Mesenchymal stem cell (in vitro differentiated cells and primary cell): Measurements from ENCODE around the gene OR6S1.

Source experiments
- DNase-seq: peaks from one replicate; pipeline ENCODE4 v3.0.0-alpha.2; 2013
- H2AFZ ChIP-seq: one replicate; pipeline ENCODE4 v1.6.1; 2013; ENCODE audit warnings: low read depth, mild to moderate bottlenecking, control low read depth, inconsistent platforms, low read length, moderate library complexity
- H2AK5ac ChIP-seq: 2 replicates; pipeline ENCODE4 v1.6.1; 2013; ENCODE audit warnings: low read length, moderate library complexity, mild to moderate bottlenecking, inconsistent platforms; ENCODE audit not compliant: severe bottlenecking
- H2BK120ac ChIP-seq: one replicate; pipeline ENCODE4 v1.6.1; 2013; ENCODE audit warnings: low read depth, mild to moderate bottlenecking, inconsistent platforms, low read length, moderate library complexity
- H2BK12ac ChIP-seq, 2 experiments: one replicate each; pipeline ENCODE4 v1.6.1; 2013; ENCODE audit warnings: inconsistent platforms in 2 of 2, low read length in 2 of 2, mild to moderate bottlenecking in 2 of 2, moderate library complexity in 2 of 2, control low read depth in 1 of 2
- H2BK15ac ChIP-seq: one replicate; pipeline ENCODE4 v1.6.1; 2013; ENCODE audit warnings: mild to moderate bottlenecking, low read depth, inconsistent platforms; ENCODE audit not compliant: poor library complexity, severe bottlenecking
- H2BK5ac ChIP-seq: 2 replicates; pipeline ENCODE4 v1.6.1; 2013; ENCODE audit warnings: low read depth, mild to moderate bottlenecking, low read length, control low read depth, inconsistent platforms; ENCODE audit not compliant: poor library complexity, severe bottlenecking
- H3K14ac ChIP-seq, 2 experiments: one replicate each; pipeline ENCODE4 v1.6.1; 2013; ENCODE audit warnings: inconsistent platforms in 2 of 2, low read length in 2 of 2, control low read depth in 1 of 2, mild to moderate bottlenecking in 1 of 2, moderate library complexity in 1 of 2
- H3K18ac ChIP-seq, 2 experiments: one replicate each; pipeline ENCODE4 v1.6.1; 2013; ENCODE audit warnings: inconsistent platforms in 2 of 2, low read length in 2 of 2, control low read depth in 1 of 2, low read depth in 1 of 2, mild to moderate bottlenecking in 1 of 2
- H3K23ac ChIP-seq, 2 experiments: one replicate each; pipeline ENCODE4 v1.6.1; 2013; ENCODE audit warnings: inconsistent platforms in 2 of 2, low read length in 2 of 2, mild to moderate bottlenecking in 2 of 2, moderate library complexity in 2 of 2, control low read depth in 1 of 2
- H3K27ac ChIP-seq: 2 replicates; pipeline ENCODE4 v1.5.1; 2013; ENCODE audit warnings: mild to moderate bottlenecking, moderate library complexity, low read length, control low read depth, inconsistent platforms; ENCODE audit not compliant: poor library complexity, severe bottlenecking
- H3K27me3 ChIP-seq, 2 experiments: 2 replicates each; pipeline versions ENCODE4 v1.6.1 to v1.7.0; 2013; ENCODE audit warnings: low read length in 2 of 2, mild to moderate bottlenecking in 2 of 2, moderate library complexity in 2 of 2, control low read depth in 1 of 2, inconsistent platforms in 1 of 2; ENCODE audit not compliant: control insufficient read depth in 1 of 2, insufficient read depth in 1 of 2
- H3K36me3 ChIP-seq, 2 experiments: 2 replicates each; pipeline versions ENCODE4 v1.6.1 to v1.7.0; 2013; ENCODE audit warnings: low read length in 2 of 2, control low read depth in 1 of 2, inconsistent platforms in 1 of 2, low read depth in 1 of 2, mild to moderate bottlenecking in 1 of 2; ENCODE audit not compliant: insufficient read depth in 2 of 2, control insufficient read depth in 1 of 2
- H3K4ac ChIP-seq, 2 experiments: one replicate each; pipeline ENCODE4 v1.6.1; 2013; ENCODE audit warnings: inconsistent platforms in 2 of 2, low read length in 2 of 2, mild to moderate bottlenecking in 2 of 2, moderate library complexity in 2 of 2, control low read depth in 1 of 2, low read depth in 1 of 2
- H3K4me1 ChIP-seq: 2 replicates; pipeline ENCODE4 v1.6.1; 2013; ENCODE audit warnings: low read depth, low read length, control low read depth; ENCODE audit not compliant: control insufficient read depth, insufficient read depth
- H3K4me2 ChIP-seq: 2 replicates; pipeline ENCODE4 v1.6.1; 2013; ENCODE audit warnings: low read length, mild to moderate bottlenecking, inconsistent platforms; ENCODE audit not compliant: poor library complexity, severe bottlenecking
- H3K4me3 ChIP-seq, 2 experiments: 2 replicates each; pipeline versions ENCODE4 v1.5.1 to v1.7.0; 2013; ENCODE audit warnings: low read length in 2 of 2, mild to moderate bottlenecking in 2 of 2, control low read depth in 1 of 2, low read depth in 1 of 2; ENCODE audit not compliant: insufficient read depth in 1 of 2
- H3K79me1 ChIP-seq: replicated peaks from 2 replicates; pipeline ENCODE4 v1.6.1; 2013; ENCODE audit warnings: mild to moderate bottlenecking, control low read depth, low read length, inconsistent platforms; ENCODE audit not compliant: poor library complexity, severe bottlenecking
- H3K9ac ChIP-seq: 2 replicates; pipeline ENCODE4 v1.7.0; 2013; ENCODE audit warnings: mild to moderate bottlenecking, low read length, moderate library complexity
- H3K9me3 ChIP-seq: 2 replicates; pipeline ENCODE4 v1.7.0; 2013; ENCODE audit warnings: mild to moderate bottlenecking, low read length; ENCODE audit not compliant: control insufficient read depth
- H4K8ac ChIP-seq: one replicate; pipeline ENCODE4 v1.6.1; 2013; ENCODE audit warnings: inconsistent platforms, mild to moderate bottlenecking, low read length, moderate library complexity
- H4K91ac ChIP-seq: one replicate; pipeline ENCODE4 v1.6.1; 2013; ENCODE audit warnings: mild to moderate bottlenecking, low read length, inconsistent platforms
- WGBS: methylation state at CpG from one replicate; pipeline ENCODE4 v1.1.7; 2013; ENCODE audit warnings: mixed read lengths; 5-methylcytosine and 5-hydroxymethylcytosine counted together

Gene OR6S1

GRCh38 chr14:20682127-20682434, 40.6 kb upstream of the OR6S1 start:
- WGBS: under 1% methylated on average over 11 of the region's 11 CpGs
- H3K18ac ChIP-seq: peak overlapping the region; percentile 90 to 92
- H3K23ac ChIP-seq: no peak overlapping the region
- H4K8ac ChIP-seq: peak overlapping the region; percentile 94
- H3K9ac ChIP-seq: peak overlapping the region; percentile 100
- peak overlapping the region; percentile 76 for H3K4me2 ChIP-seq
- peak overlapping the region; percentile 47 for H2AFZ ChIP-seq
- peak overlapping the region; percentile 29 for H2BK120ac ChIP-seq
- peak overlapping the region; percentile 73 for H2BK15ac ChIP-seq
- peaks cover 2% of the 10 kb centered on the region for H3K4me1 ChIP-seq
- no peaks in the 10 kb centered on the region for H3K36me3 ChIP-seq
- peaks cover 3% of the 10 kb centered on the region for H3K79me1 ChIP-seq
- peak overlapping the region in 1 of 2 experiments; percentile 9 for H2BK12ac ChIP-seq
- H3K27ac ChIP-seq: peak overlapping the region; percentile 96
- H3K9me3 ChIP-seq: no peaks in the 10 kb centered on the region
- H3K4ac ChIP-seq: peak overlapping the region; percentile 31 to 51
- peak overlapping the region; percentile 70 to 93 for H3K4me3 ChIP-seq
- no peak overlapping the region for H2BK5ac ChIP-seq
- H2AK5ac ChIP-seq: peak overlapping the region; percentile 78
- H4K91ac ChIP-seq: no peak overlapping the region
- H3K27me3 ChIP-seq: no peaks in the 10 kb centered on the region
- H3K14ac ChIP-seq: no peak overlapping the region
- no peak for DNase-seq

GRCh38 chr14:20681348-20682126, 40.0 kb upstream of the OR6S1 start:
- Histone ChIP-seq H3K4me1 (peaks cover 2% of the 10 kb centered on the region), H3K18ac (peak overlapping the region; percentile 90 to 92), H3K14ac (no peak overlapping the region), H3K9ac (peak overlapping the region; percentile 100), H2BK5ac (no peak overlapping the region), H4K91ac (no peak overlapping the region), H3K9me3 (no peaks in the 10 kb centered on the region), H2AK5ac (peak overlapping the region; percentile 78), H3K27ac (peak overlapping the region; percentile 96), H4K8ac (peak overlapping the region; percentile 94), H2AFZ (peak overlapping the region; percentile 47), H2BK15ac (peak overlapping the region; percentile 73), H2BK120ac (peak overlapping the region; percentile 29), H3K23ac (no peak overlapping the region), H3K36me3 (no peaks in the 10 kb centered on the region), H3K79me1 (peaks cover 2% of the 10 kb centered on the region), H3K4me2 (peak overlapping the region; percentile 76), H3K4me3 (peak overlapping the region; percentile 56 to 93), H3K27me3 (peaks cover 4% of the 10 kb centered on the region in 2 experiments), H2BK12ac (peak overlapping the region; percentile 9 to 18), H3K4ac (peak overlapping the region; percentile 31 to 51)
- DNase-seq: peak; percentile 92
- WGBS: under 1% methylated on average over 23 of the region's 25 CpGs

- WGBS: 28% methylated on average over 7 of the region's 7 CpGs
- Histone ChIP-seq H3K9ac (peak overlapping the region; percentile 100), H3K79me1 (peaks cover under 1% of the 10 kb centered on the region)
Measured at GRCh38 chr14:20680843-20681347, 39.4 kb upstream of the OR6S1 start.

DNA sequence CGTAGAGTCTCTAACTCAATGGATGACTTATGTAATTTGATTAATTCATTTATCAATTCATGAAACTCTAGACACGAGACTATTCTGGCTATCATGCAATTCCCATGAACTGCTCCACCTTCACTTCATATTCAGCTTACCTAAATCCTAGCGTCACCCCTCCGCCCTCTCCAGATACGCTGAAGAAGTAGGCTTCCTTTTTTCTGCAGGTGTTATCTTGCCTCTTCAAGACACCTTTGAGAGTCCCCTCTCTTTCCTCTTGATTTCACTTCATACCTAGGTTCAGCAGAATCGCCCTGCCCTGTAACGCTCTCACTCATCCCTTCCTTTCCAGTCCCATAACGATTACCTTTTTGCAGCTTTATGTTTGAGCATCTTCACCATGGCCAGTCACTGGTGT, 38.9 kb upstream of the OR6S1 start:
- Histone ChIP-seq H2BK5ac (no peak overlapping the region), H2BK15ac (no peak overlapping the region), H3K27ac (no peak overlapping the region), H3K14ac (no peak overlapping the region), H3K79me1 (no peaks in the 10 kb centered on the region), H3K23ac (no peak overlapping the region), H3K4me1 (peaks cover 2% of the 10 kb centered on the region), H2AK5ac (no peak overlapping the region), H3K27me3 (peaks cover 13 to 16% of the 10 kb centered on the region in 2 experiments), H4K8ac (no peak overlapping the region), H3K4me2 (no peak overlapping the region), H3K4ac (no peak overlapping the region), H3K4me3 (peak overlapping the region in 1 of 2 experiments; percentile 93), H2BK120ac (no peak overlapping the region), H2BK12ac (no peak overlapping the region), H3K9ac (peak overlapping the region; percentile 100), H2AFZ (no peak overlapping the region), H3K18ac (no peak overlapping the region), H3K9me3 (no peaks in the 10 kb centered on the region), H3K36me3 (no peaks in the 10 kb centered on the region), H4K91ac (no peak overlapping the region)
- 83% methylated on average over 7 of the region's 8 CpGs for WGBS
- no peak for DNase-seq

More at GRCh38 chr14:20680843-20681347, 39.4 kb upstream of the OR6S1 start:
- no peak overlapping the region for H3K4ac ChIP-seq
- no peaks in the 10 kb centered on the region for H3K9me3 ChIP-seq
- peaks cover 10% of the 10 kb centered on the region in 2 experiments for H3K27me3 ChIP-seq
- H3K23ac ChIP-seq: no peak overlapping the region
- H2BK120ac ChIP-seq: no peak overlapping the region
- peak overlapping the region; percentile 96 for H3K27ac ChIP-seq
- DNase-seq: no peak
- H3K18ac ChIP-seq: no peak overlapping the region
- H2AK5ac ChIP-seq: no peak overlapping the region
- H3K4me3 ChIP-seq: peak overlapping the region in 1 of 2 experiments; percentile 93
- no peak overlapping the region for H2BK5ac ChIP-seq
- peak overlapping the region; percentile 70 for H3K4me2 ChIP-seq
- no peaks in the 10 kb centered on the region for H3K36me3 ChIP-seq
- H3K14ac ChIP-seq: no peak overlapping the region
- no peak overlapping the region for H4K91ac ChIP-seq
- H3K4me1 ChIP-seq: peaks cover 2% of the 10 kb centered on the region
- H2AFZ ChIP-seq: peak overlapping the region; percentile 64
- H2BK12ac ChIP-seq: no peak overlapping the region
- H2BK15ac ChIP-seq: no peak overlapping the region
- H4K8ac ChIP-seq: no peak overlapping the region
